ENCODE results near the gene CUBN. TPM values are rescaled to one million over a fixed set of nuclear protein-coding genes. Genes with fewer than 3 reads are reported as not detected.

CUBN gene
- total and polyA plus RNA-seq, 2 of the 13 experiments (the other 11 are each of a cell fraction or from before 2014, with no cell fraction given), result 0.27 to 0.32 TPM

DNA sequence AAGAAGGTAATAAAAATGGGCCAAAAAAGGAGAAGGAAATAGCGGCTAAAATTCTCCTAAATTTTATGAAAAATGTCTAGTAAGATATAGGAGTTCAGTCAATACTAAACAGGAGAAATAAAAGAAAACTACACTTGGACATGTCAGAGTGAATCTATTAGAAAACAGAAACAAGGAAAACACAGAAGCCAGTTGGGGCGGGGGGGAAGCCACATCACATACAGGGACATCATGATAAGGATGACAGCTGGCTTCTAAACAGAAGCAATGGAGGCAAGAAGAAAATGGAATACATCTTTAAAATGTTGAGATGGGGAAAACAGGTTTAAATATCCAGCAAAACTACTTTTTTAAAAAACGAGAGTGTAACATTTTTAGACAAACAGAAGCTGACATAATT lies 77.8 kb downstream of the CUBN start:
- FAIRE-seq, result no peak
- Histone ChIP-seq H3K4me2 (ENCODE audit: low read depth, low read length) (no peak overlapping the region), H3K27me3 (ENCODE audit: control insufficient read depth in 1 of 2, insufficient read depth in 2 of 2, low read length in 2 of 2) (no peaks in the 10 kb centered on the region), H3K4me3 (replicated peaks in 1 of 3; ENCODE audit: insufficient read depth in 1 of 3, low read depth in 2 of 3, low read length in 3 of 3) (no peak overlapping the region), H3K79me2 (ENCODE audit: insufficient read depth, low read length) (no peaks in the 10 kb centered on the region), H3K9me3 (ENCODE audit: low read length) (no peaks in the 10 kb centered on the region), H4K20me1 (ENCODE audit: insufficient read depth, low read length) (no peaks in the 10 kb centered on the region), H2AFZ (ENCODE audit: low read length) (no peak overlapping the region), H3K4me1 (ENCODE audit: insufficient read depth, low read length) (no peaks in the 10 kb centered on the region), H3K9ac (ENCODE audit: insufficient read depth, low read depth, low read length) (no peak overlapping the region), H3K27ac (ENCODE audit: extremely low read length, insufficient read depth, low read length) (no peak overlapping the region), H3K36me3 (replicated peaks in 1 of 2; ENCODE audit: control insufficient read depth in 1 of 2, insufficient read depth in 2 of 2, low read length in 2 of 2) (no peaks in the 10 kb centered on the region)
- CTCF ChIA-PET (ENCODE audit: low intra/inter-chr PET ratio, low total read pairs), result no interaction called here
- TF ChIP-seq ZNF317 (CRISPR knock-in tag; IDR thresholded peaks at IDR 0.05) (peak; percentile 84), ZNF883 (CRISPR knock-in tag; IDR thresholded peaks at IDR 0.05; ENCODE audit: not compliant biosample characterization) (no peak)
- POLR2A ChIA-PET, result no interaction called here
- DNase-seq (ENCODE audit: low spot score), result no peak
- in situ Hi-C loops (cut with HindIII; ENCODE audit: extremely low pct_ligation_motif_present, low pct_unique_long_range_greater_than_20kb) (no loop called here), intact Hi-C loops (cut with micrococcal nuclease; ENCODE audit: unreplicated experiment) (no loop called here)
- no TSS peak for BruUV-seq (replicated peaks)
- 45% methylated on average over 3 of the region's 3 CpGs for WGBS (ENCODE audit: low lambda C conversion rate)
- no peak for ATAC-seq

DNA sequence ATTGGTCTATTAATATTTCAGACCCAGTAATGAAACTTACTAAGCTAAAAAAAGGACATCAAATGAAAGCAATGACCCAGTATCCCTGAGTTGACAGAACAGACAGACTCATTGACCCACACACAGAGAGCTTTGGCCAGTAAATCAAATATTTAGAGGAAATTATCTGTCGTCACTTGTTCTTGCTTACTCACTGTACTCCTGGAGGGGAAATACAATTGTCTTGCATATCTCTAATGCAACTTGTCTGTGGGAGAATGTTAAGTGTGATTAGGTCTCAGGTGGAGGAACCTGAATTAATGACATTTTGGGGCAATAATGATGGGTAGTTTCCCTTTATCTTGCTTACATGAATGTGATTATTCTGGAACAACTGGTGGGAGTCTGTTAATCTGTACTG lies 80.4 kb downstream of the CUBN start:
- intact Hi-C loops (cut with micrococcal nuclease; ENCODE audit: unreplicated experiment) (no loop called here), in situ Hi-C loops (cut with HindIII; ENCODE audit: extremely low pct_ligation_motif_present, low pct_unique_long_range_greater_than_20kb) (no loop called here)
- Histone ChIP-seq H3K9ac (ENCODE audit: insufficient read depth, low read depth, low read length) (no peak overlapping the region), H3K9me3 (ENCODE audit: low read length) (no peaks in the 10 kb centered on the region), H2AFZ (ENCODE audit: low read length) (no peak overlapping the region), H3K4me2 (ENCODE audit: low read depth, low read length) (no peak overlapping the region), H3K36me3 (replicated peaks in 1 of 2; ENCODE audit: control insufficient read depth in 1 of 2, insufficient read depth in 2 of 2, low read length in 2 of 2) (no peaks in the 10 kb centered on the region), H3K4me1 (ENCODE audit: insufficient read depth, low read length) (no peaks in the 10 kb centered on the region), H3K27ac (ENCODE audit: extremely low read length, insufficient read depth, low read length) (no peak overlapping the region), H3K27me3 (ENCODE audit: control insufficient read depth in 1 of 2, insufficient read depth in 2 of 2, low read length in 2 of 2) (no peaks in the 10 kb centered on the region), H3K4me3 (replicated peaks in 1 of 3; ENCODE audit: insufficient read depth in 1 of 3, low read depth in 2 of 3, low read length in 3 of 3) (no peak overlapping the region), H3K79me2 (ENCODE audit: insufficient read depth, low read length) (no peaks in the 10 kb centered on the region), H4K20me1 (ENCODE audit: insufficient read depth, low read length) (no peaks in the 10 kb centered on the region)
- no peak for DNase-seq (ENCODE audit: low spot score)
- POLR2A ChIA-PET, result no interaction called here
- CTCF ChIA-PET (ENCODE audit: low intra/inter-chr PET ratio, low total read pairs), result no interaction called here
- BruUV-seq (replicated peaks), result no TSS peak
- WGBS (ENCODE audit: low lambda C conversion rate), result 76% methylated on average over 1 of the region's 1 CpG
- FAIRE-seq, result no peak
- ATAC-seq, result no peak
- TF ChIP-seq NCOA2 (CRISPR knock-in tag; IDR thresholded peaks at IDR 0.05) (no peak), XRCC5 (optimal IDR thresholded peaks at IDR 0.05; ENCODE audit: low read length) (no peak), ARHGAP35 (CRISPR knock-in tag; IDR thresholded peaks at IDR 0.05; ENCODE audit: borderline replicate concordance) (no peak), ZNF883 (CRISPR knock-in tag; IDR thresholded peaks at IDR 0.05; ENCODE audit: not compliant biosample characterization) (no peak), YEATS4 (CRISPR knock-in tag; IDR thresholded peaks at IDR 0.05; ENCODE audit: borderline replicate concordance) (no peak), ZNF737 (CRISPR knock-in tag; IDR thresholded peaks at IDR 0.05; ENCODE audit: borderline replicate concordance) (no peak), ZNF563 (CRISPR knock-in tag; IDR thresholded peaks at IDR 0.05) (no peak)
- TF ChIP-seq, protein P1, sequence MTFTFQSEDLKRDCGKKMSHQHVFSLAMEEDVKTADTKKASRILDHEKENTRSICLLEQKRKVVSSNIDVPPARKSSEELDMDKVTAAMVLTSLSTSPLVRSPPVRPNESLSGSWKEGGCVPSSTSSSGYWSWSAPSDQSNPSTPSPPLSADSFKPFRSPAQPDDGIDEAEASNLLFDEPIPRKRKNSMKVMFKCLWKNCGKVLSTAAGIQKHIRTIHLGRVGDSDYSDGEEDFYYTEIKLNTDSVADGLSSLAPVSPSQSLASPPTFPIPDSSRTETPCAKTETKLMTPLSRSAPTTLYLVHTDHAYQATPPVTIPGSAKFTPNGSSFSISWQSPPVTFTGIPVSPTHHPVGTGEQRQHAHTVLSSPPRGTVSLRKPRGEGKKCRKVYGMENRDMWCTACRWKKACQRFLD (CRISPR knock-in tag; IDR thresholded peaks at IDR 0.05; ENCODE audit: borderline replicate concordance), result no peak
- TF ChIP-seq, protein P2, sequence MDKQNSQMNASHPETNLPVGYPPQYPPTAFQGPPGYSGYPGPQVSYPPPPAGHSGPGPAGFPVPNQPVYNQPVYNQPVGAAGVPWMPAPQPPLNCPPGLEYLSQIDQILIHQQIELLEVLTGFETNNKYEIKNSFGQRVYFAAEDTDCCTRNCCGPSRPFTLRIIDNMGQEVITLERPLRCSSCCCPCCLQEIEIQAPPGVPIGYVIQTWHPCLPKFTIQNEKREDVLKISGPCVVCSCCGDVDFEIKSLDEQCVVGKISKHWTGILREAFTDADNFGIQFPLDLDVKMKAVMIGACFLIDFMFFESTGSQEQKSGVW (CRISPR knock-in tag; IDR thresholded peaks at IDR 0.05; ENCODE audit: borderline replicate concordance), result no peak
- TF ChIP-seq, protein P3, sequence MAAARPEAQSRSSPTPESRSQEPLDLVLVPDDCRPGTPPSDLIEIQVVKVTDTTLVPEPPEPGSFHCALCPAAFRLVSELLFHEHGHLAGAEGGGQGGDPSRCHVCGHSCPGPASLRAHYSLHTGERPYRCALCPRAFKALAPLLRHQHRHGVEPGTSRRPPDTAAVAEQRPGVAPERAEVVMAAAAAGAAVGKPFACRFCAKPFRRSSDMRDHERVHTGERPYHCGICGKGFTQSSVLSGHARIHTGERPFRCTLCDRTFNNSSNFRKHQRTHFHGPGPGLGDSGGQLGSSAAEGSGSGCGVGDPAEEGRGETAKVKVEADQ (CRISPR knock-in tag; IDR thresholded peaks at IDR 0.05; ENCODE audit: borderline replicate concordance), result no peak
- TF ChIP-seq, protein P4, sequence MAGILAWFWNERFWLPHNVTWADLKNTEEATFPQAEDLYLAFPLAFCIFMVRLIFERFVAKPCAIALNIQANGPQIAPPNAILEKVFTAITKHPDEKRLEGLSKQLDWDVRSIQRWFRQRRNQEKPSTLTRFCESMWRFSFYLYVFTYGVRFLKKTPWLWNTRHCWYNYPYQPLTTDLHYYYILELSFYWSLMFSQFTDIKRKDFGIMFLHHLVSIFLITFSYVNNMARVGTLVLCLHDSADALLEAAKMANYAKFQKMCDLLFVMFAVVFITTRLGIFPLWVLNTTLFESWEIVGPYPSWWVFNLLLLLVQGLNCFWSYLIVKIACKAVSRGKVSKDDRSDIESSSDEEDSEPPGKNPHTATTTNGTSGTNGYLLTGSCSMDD (CRISPR knock-in tag; IDR thresholded peaks at IDR 0.05), result no peak
